ENCODE results near the gene SPR. TPM values are rescaled to one million over a fixed set of nuclear protein-coding genes. Genes with fewer than 3 reads are reported as not detected.

SPR gene
- total and polyA plus RNA-seq, 2 of the 13 experiments (the other 11 are each of a cell fraction or from before 2014, with no cell fraction given): 34.0 to 96.0 TPM

DNA sequence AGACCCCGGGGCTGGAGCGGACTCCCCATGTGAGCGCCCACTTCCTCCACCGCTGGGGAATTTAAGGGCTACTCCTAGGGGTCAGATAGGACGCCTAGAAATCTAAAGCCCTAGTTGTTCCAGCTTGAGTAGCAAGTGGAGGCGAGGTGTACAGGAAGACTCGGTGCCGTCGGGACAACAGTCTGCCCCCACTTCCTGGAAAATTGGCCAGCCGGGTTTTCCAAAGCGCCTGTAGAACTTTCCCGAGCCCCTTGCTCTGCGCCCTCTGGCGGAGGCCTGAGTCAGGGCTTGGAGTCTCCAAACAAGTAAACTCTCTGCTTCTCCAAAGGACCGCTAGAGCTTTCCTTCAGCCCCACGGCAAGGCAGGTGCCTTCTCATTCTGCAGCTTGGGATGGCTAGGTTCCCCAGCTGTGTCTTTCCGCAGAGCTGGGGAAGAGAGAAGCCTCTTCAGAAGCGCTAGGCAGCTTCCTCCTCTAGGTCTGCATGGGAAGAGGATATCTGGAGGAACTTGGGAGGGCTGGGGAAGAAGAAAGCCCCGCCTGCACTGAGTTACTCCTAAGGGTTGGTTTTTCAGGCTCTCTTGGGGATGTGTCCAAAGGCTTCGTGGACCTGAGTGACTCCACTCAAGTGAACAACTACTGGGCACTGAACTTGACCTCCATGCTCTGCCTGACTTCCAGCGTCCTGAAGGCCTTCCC, 681 bp downstream of the SPR start (continued):
- TF ChIP-seq, protein P1, sequence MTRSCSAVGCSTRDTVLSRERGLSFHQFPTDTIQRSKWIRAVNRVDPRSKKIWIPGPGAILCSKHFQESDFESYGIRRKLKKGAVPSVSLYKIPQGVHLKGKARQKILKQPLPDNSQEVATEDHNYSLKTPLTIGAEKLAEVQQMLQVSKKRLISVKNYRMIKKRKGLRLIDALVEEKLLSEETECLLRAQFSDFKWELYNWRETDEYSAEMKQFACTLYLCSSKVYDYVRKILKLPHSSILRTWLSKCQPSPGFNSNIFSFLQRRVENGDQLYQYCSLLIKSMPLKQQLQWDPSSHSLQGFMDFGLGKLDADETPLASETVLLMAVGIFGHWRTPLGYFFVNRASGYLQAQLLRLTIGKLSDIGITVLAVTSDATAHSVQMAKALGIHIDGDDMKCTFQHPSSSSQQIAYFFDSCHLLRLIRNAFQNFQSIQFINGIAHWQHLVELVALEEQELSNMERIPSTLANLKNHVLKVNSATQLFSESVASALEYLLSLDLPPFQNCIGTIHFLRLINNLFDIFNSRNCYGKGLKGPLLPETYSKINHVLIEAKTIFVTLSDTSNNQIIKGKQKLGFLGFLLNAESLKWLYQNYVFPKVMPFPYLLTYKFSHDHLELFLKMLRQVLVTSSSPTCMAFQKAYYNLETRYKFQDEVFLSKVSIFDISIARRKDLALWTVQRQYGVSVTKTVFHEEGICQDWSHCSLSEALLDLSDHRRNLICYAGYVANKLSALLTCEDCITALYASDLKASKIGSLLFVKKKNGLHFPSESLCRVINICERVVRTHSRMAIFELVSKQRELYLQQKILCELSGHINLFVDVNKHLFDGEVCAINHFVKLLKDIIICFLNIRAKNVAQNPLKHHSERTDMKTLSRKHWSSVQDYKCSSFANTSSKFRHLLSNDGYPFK (CRISPR knock-in tag; IDR thresholded peaks at IDR 0.05; ENCODE audit: borderline replicate concordance): no peak
- TF ChIP-seq ZNF660 (CRISPR knock-in tag; IDR thresholded peaks at IDR 0.05; ENCODE audit: borderline replicate concordance, low read depth) (no peak), ISL2 (CRISPR knock-in tag; IDR thresholded peaks at IDR 0.05) (no peak), MEIS1 (CRISPR knock-in tag; IDR thresholded peaks at IDR 0.05; ENCODE audit: borderline replicate concordance) (no peak; the same call in 1 of the 2 replicates), ZNF331 (CRISPR knock-in tag; IDR thresholded peaks at IDR 0.05) (peak; percentile 51; the same call in 1 of the 2 replicates), RORA (CRISPR knock-in tag; IDR thresholded peaks at IDR 0.05) (no peak), ZNF24 (IDR thresholded peaks at IDR 0.05) (peak; percentile 39; the same call in 1 of the 2 replicates), TARDBP (CRISPR knock-in tag; IDR thresholded peaks at IDR 0.05) (peak; percentile 70), ZNF260 (CRISPR knock-in tag; IDR thresholded peaks at IDR 0.05; ENCODE audit: borderline replicate concordance, low read depth) (no peak), DNMT3B (CRISPR knock-in tag; conservative IDR thresholded peaks at IDR 0.05) (peak; percentile 94), TBX3 (IDR thresholded peaks at IDR 0.05; ENCODE audit: borderline replicate concordance) (no peak), HNRNPH1 (optimal IDR thresholded peaks at IDR 0.05; ENCODE audit: low read depth, low read length) (no peak), RXRB (CRISPR knock-in tag; IDR thresholded peaks at IDR 0.05; ENCODE audit: borderline replicate concordance) (peak; percentile 32; the same call in 1 of the 2 replicates), SNRNP70 (IDR thresholded peaks at IDR 0.05; ENCODE audit: low read depth, low read length) (no peak), ATRX (CRISPR knock-in tag; IDR thresholded peaks at IDR 0.05; ENCODE audit: borderline replicate concordance) (no peak)
- TF ChIP-seq, protein P2, sequence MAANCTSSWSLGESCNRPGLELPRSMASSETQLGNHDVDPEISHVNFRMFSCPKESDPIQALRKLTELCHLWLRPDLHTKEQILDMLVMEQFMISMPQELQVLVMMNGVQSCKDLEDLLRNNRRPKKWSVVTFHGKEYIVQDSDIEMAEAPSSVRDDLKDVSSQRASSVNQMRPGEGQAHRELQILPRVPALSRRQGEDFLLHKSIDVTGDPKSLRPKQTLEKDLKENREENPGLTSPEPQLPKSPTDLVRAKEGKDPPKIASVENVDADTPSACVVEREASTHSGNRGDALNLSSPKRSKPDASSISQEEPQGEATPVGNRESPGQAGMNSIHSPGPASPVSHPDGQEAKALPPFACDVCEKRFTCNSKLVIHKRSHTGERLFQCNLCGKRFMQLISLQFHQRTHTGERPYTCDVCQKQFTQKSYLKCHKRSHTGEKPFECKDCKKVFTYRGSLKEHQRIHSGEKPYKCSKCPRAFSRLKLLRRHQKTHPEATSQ (CRISPR knock-in tag; IDR thresholded peaks at IDR 0.05; ENCODE audit: borderline replicate concordance): 0 out of 2 replicates have a peak, but pooled peaks have one; percentile 18
- TF ChIP-seq, protein P3, sequence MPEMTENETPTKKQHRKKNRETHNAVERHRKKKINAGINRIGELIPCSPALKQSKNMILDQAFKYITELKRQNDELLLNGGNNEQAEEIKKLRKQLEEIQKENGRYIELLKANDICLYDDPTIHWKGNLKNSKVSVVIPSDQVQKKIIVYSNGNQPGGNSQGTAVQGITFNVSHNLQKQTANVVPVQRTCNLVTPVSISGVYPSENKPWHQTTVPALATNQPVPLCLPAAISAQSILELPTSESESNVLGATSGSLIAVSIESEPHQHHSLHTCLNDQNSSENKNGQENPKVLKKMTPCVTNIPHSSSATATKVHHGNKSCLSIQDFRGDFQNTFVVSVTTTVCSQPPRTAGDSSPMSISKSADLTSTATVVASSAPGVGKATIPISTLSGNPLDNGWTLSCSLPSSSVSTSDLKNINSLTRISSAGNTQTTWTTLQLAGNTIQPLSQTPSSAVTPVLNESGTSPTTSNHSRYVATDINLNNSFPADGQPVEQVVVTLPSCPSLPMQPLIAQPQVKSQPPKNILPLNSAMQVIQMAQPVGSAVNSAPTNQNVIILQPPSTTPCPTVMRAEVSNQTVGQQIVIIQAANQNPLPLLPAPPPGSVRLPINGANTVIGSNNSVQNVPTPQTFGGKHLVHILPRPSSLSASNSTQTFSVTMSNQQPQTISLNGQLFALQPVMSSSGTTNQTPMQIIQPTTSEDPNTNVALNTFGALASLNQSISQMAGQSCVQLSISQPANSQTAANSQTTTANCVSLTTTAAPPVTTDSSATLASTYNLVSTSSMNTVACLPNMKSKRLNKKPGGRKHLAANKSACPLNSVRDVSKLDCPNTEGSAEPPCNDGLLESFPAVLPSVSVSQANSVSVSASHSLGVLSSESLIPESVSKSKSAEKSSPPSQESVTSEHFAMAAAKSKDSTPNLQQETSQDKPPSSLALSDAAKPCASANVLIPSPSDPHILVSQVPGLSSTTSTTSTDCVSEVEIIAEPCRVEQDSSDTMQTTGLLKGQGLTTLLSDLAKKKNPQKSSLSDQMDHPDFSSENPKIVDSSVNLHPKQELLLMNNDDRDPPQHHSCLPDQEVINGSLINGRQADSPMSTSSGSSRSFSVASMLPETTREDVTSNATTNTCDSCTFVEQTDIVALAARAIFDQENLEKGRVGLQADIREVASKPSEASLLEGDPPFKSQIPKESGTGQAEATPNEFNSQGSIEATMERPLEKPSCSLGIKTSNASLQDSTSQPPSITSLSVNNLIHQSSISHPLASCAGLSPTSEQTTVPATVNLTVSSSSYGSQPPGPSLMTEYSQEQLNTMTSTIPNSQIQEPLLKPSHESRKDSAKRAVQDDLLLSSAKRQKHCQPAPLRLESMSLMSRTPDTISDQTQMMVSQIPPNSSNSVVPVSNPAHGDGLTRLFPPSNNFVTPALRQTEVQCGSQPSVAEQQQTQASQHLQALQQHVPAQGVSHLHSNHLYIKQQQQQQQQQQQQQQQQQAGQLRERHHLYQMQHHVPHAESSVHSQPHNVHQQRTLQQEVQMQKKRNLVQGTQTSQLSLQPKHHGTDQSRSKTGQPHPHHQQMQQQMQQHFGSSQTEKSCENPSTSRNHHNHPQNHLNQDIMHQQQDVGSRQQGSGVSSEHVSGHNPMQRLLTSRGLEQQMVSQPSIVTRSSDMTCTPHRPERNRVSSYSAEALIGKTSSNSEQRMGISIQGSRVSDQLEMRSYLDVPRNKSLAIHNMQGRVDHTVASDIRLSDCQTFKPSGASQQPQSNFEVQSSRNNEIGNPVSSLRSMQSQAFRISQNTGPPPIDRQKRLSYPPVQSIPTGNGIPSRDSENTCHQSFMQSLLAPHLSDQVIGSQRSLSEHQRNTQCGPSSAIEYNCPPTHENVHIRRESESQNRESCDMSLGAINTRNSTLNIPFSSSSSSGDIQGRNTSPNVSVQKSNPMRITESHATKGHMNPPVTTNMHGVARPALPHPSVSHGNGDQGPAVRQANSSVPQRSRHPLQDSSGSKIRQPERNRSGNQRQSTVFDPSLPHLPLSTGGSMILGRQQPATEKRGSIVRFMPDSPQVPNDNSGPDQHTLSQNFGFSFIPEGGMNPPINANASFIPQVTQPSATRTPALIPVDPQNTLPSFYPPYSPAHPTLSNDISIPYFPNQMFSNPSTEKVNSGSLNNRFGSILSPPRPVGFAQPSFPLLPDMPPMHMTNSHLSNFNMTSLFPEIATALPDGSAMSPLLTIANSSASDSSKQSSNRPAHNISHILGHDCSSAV (CRISPR knock-in tag; IDR thresholded peaks at IDR 0.05; ENCODE audit: borderline replicate concordance): no peak
